Measurements from ENCODE around the gene SRRT.
A peak's percentile ranks its signal among the peaks of the same experiment; 100 is the strongest.

Gene SRRT

GRCh38 chr7:100874577-100875355, at the start of gene SRRT (continued):
- TF ChIP-seq, protein P1, sequence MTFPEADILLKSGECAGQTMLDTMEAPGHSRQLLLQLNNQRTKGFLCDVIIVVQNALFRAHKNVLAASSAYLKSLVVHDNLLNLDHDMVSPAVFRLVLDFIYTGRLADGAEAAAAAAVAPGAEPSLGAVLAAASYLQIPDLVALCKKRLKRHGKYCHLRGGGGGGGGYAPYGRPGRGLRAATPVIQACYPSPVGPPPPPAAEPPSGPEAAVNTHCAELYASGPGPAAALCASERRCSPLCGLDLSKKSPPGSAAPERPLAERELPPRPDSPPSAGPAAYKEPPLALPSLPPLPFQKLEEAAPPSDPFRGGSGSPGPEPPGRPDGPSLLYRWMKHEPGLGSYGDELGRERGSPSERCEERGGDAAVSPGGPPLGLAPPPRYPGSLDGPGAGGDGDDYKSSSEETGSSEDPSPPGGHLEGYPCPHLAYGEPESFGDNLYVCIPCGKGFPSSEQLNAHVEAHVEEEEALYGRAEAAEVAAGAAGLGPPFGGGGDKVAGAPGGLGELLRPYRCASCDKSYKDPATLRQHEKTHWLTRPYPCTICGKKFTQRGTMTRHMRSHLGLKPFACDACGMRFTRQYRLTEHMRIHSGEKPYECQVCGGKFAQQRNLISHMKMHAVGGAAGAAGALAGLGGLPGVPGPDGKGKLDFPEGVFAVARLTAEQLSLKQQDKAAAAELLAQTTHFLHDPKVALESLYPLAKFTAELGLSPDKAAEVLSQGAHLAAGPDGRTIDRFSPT (tag by site-specific recombination; IDR thresholded peaks at IDR 0.05), result no peak
- TF ChIP-seq ZNF530 (tag by site-specific recombination; IDR thresholded peaks at IDR 0.05; ENCODE audit: low read depth), result no peak
- peak; percentile 93 for TF ChIP-seq ZEB2 (tag by site-specific recombination; IDR thresholded peaks at IDR 0.05)
- TF ChIP-seq ZNF670 (tag by site-specific recombination; IDR thresholded peaks at IDR 0.05; ENCODE audit: low read depth), result no peak
- no peak; the same call in 1 of the 2 replicates for TF ChIP-seq GLIS2 (tag by site-specific recombination; IDR thresholded peaks at IDR 0.05)
- TF ChIP-seq ZBTB10 (tag by site-specific recombination; IDR thresholded peaks at IDR 0.05), result peak; percentile 88
- TF ChIP-seq REPIN1 (tag by site-specific recombination; IDR thresholded peaks at IDR 0.05; ENCODE audit: low read depth), result peak; percentile 21; the same call in 1 of the 2 replicates
- no peak for TF ChIP-seq ZSCAN4 (tag by site-specific recombination; IDR thresholded peaks at IDR 0.05)
- TF ChIP-seq ZSCAN23 (tag by site-specific recombination; IDR thresholded peaks at IDR 0.05), result no peak
- no peak for TF ChIP-seq ZNF175 (tag by site-specific recombination; IDR thresholded peaks at IDR 0.05)
- TF ChIP-seq ZNF585B (tag by site-specific recombination; IDR thresholded peaks at IDR 0.05), result no peak
- no peak for TF ChIP-seq ZNF350 (tag by site-specific recombination; IDR thresholded peaks at IDR 0.05)
- no peak for TF ChIP-seq ZNF416 (tag by site-specific recombination; IDR thresholded peaks at IDR 0.05)
- peak; percentile 91 for TF ChIP-seq YY2 (tag by site-specific recombination; IDR thresholded peaks at IDR 0.05)
- no peak for TF ChIP-seq ZNF404 (tag by site-specific recombination; IDR thresholded peaks at IDR 0.05)
- TF ChIP-seq, protein P2, sequence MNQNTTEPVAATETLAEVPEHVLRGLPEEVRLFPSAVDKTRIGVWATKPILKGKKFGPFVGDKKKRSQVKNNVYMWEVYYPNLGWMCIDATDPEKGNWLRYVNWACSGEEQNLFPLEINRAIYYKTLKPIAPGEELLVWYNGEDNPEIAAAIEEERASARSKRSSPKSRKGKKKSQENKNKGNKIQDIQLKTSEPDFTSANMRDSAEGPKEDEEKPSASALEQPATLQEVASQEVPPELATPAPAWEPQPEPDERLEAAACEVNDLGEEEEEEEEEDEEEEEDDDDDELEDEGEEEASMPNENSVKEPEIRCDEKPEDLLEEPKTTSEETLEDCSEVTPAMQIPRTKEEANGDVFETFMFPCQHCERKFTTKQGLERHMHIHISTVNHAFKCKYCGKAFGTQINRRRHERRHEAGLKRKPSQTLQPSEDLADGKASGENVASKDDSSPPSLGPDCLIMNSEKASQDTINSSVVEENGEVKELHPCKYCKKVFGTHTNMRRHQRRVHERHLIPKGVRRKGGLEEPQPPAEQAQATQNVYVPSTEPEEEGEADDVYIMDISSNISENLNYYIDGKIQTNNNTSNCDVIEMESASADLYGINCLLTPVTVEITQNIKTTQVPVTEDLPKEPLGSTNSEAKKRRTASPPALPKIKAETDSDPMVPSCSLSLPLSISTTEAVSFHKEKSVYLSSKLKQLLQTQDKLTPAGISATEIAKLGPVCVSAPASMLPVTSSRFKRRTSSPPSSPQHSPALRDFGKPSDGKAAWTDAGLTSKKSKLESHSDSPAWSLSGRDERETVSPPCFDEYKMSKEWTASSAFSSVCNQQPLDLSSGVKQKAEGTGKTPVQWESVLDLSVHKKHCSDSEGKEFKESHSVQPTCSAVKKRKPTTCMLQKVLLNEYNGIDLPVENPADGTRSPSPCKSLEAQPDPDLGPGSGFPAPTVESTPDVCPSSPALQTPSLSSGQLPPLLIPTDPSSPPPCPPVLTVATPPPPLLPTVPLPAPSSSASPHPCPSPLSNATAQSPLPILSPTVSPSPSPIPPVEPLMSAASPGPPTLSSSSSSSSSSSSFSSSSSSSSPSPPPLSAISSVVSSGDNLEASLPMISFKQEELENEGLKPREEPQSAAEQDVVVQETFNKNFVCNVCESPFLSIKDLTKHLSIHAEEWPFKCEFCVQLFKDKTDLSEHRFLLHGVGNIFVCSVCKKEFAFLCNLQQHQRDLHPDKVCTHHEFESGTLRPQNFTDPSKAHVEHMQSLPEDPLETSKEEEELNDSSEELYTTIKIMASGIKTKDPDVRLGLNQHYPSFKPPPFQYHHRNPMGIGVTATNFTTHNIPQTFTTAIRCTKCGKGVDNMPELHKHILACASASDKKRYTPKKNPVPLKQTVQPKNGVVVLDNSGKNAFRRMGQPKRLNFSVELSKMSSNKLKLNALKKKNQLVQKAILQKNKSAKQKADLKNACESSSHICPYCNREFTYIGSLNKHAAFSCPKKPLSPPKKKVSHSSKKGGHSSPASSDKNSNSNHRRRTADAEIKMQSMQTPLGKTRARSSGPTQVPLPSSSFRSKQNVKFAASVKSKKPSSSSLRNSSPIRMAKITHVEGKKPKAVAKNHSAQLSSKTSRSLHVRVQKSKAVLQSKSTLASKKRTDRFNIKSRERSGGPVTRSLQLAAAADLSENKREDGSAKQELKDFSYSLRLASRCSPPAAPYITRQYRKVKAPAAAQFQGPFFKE (tag by site-specific recombination; IDR thresholded peaks at IDR 0.05; ENCODE audit: borderline replicate concordance), result no peak
- TF ChIP-seq, protein P3, sequence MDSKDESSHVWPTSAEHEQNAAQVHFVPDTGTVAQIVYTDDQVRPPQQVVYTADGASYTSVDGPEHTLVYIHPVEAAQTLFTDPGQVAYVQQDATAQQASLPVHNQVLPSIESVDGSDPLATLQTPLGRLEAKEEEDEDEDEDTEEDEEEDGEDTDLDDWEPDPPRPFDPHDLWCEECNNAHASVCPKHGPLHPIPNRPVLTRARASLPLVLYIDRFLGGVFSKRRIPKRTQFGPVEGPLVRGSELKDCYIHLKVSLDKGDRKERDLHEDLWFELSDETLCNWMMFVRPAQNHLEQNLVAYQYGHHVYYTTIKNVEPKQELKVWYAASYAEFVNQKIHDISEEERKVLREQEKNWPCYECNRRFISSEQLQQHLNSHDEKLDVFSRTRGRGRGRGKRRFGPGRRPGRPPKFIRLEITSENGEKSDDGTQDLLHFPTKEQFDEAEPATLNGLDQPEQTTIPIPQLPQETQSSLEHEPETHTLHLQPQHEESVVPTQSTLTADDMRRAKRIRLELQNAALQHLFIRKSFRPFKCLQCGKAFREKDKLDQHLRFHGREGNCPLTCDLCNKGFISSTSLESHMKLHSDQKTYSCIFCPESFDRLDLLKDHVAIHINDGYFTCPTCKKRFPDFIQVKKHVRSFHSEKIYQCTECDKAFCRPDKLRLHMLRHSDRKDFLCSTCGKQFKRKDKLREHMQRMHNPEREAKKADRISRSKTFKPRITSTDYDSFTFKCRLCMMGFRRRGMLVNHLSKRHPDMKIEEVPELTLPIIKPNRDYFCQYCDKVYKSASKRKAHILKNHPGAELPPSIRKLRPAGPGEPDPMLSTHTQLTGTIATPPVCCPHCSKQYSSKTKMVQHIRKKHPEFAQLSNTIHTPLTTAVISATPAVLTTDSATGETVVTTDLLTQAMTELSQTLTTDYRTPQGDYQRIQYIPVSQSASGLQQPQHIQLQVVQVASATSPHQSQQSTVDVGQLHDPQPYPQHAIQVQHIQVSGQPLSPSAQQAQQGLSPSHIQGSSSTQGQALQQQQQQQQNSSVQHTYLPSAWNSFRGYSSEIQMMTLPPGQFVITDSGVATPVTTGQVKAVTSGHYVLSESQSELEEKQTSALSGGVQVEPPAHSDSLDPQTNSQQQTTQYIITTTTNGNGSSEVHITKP (tag by site-specific recombination; IDR thresholded peaks at IDR 0.05), result peak; percentile 96
- TF ChIP-seq ZNF571 (tag by site-specific recombination; IDR thresholded peaks at IDR 0.05), result no peak
- peak; percentile 99 for TF ChIP-seq KLF8 (tag by site-specific recombination; IDR thresholded peaks at IDR 0.05)
- no peak for TF ChIP-seq ZNF747 (tag by site-specific recombination; IDR thresholded peaks at IDR 0.05)
- peak; percentile 85 for TF ChIP-seq KLF9 (tag by site-specific recombination; IDR thresholded peaks at IDR 0.05; ENCODE audit: low read depth)
- TF ChIP-seq FEZF1 (tag by site-specific recombination; IDR thresholded peaks at IDR 0.05), result no peak
- TF ChIP-seq ZNF133 (tag by site-specific recombination; IDR thresholded peaks at IDR 0.05), result no peak
- TF ChIP-seq ZNF48 (tag by site-specific recombination; IDR thresholded peaks at IDR 0.05), result no peak

Data from HEK293 (cell line).